Measurements from ENCODE around the gene PRPF19. TPM values are rescaled to one million over a fixed set of nuclear protein-coding genes. Genes with fewer than 3 reads are reported as not detected.
A peak's percentile ranks its signal among the peaks of the same experiment; 100 is the strongest.

The PRPF19 gene
- total RNA-seq, 1 experiment from 2014 or later, result 115 TPM

- Mint-ChIP-seq H3K9me3 (ENCODE audit: unreplicated experiment) (no peaks in the 10 kb centered on the region), H3K4me3 (ENCODE audit: unreplicated experiment) (no peak overlapping the region), H3K36me3 (ENCODE audit: insufficient read depth, unreplicated experiment) (no peaks in the 10 kb centered on the region), H3K4me1 (ENCODE audit: insufficient read depth, unreplicated experiment) (peaks cover 8% of the 10 kb centered on the region), H3K27me3 (ENCODE audit: insufficient read depth, unreplicated experiment) (no peaks in the 10 kb centered on the region), H3K27ac (ENCODE audit: low read depth, unreplicated experiment) (peak overlapping the region; percentile 77)
- POLR2A ChIA-PET, result no interaction called here
- intact Hi-C loops (cut with micrococcal nuclease), result no loop called here
- BruUV-seq (replicated peaks), result no TSS peak
- DNase-seq (ENCODE audit: unreplicated experiment), result no peak
- CTCF ChIA-PET, result interaction anchor here (0.7 to 0.9 kb wide), 3 partner anchors 108 to 235 kb away, joined by 3 read pairs; no protein-coding TSS in a partner anchor
- no peak for TF ChIP-seq CTCF (IDR thresholded peaks at IDR 0.05; ENCODE audit: unreplicated experiment)
Measured at GRCh38 chr11:60952742-60953170, 46.4 kb upstream of the PRPF19 start.

GRCh38 chr11:60951904-60952741, 45.7 kb upstream of the PRPF19 start, which contains the start of gene SLC15A3:
Gene SLC15A3, minus strand, starts transcription at chr11:60952176. Its CDS starts 625 bp downstream, at chr11:60951551.
- H3K27ac Mint-ChIP-seq (ENCODE audit: low read depth, unreplicated experiment), result peak within 1 kb of the TSS; percentile 77
- POLR2A ChIA-PET, result no interaction called here

GRCh38 chr11:60951606-60951903, 45.2 kb upstream of the PRPF19 start:
- peaks cover 1% of the 10 kb centered on the region for H3K27me3 Mint-ChIP-seq (ENCODE audit: insufficient read depth, unreplicated experiment)
- H3K36me3 Mint-ChIP-seq (ENCODE audit: insufficient read depth, unreplicated experiment), result no peaks in the 10 kb centered on the region
- no peak for TF ChIP-seq CTCF (IDR thresholded peaks at IDR 0.05; ENCODE audit: unreplicated experiment)
- POLR2A ChIA-PET, result no interaction called here
- intact Hi-C loops (cut with micrococcal nuclease), result no loop called here
- H3K4me1 Mint-ChIP-seq (ENCODE audit: insufficient read depth, unreplicated experiment), result peaks cover 8% of the 10 kb centered on the region
- no peak overlapping the region for H3K4me3 Mint-ChIP-seq (ENCODE audit: unreplicated experiment)
- no TSS peak for BruUV-seq (replicated peaks)
- DNase-seq (ENCODE audit: unreplicated experiment), result no peak
- CTCF ChIA-PET, result interaction anchor here (0.6 kb wide), 2 partner anchors 8 to 36 kb away, joined by 3 read pairs; no protein-coding TSS in a partner anchor
- no peak overlapping the region for H3K27ac Mint-ChIP-seq (ENCODE audit: low read depth, unreplicated experiment)
- H3K9me3 Mint-ChIP-seq (ENCODE audit: unreplicated experiment), result no peaks in the 10 kb centered on the region

More at GRCh38 chr11:60951904-60952741, 45.7 kb upstream of the PRPF19 start, which contains the start of gene SLC15A3:
- TF ChIP-seq CTCF (IDR thresholded peaks at IDR 0.05; ENCODE audit: unreplicated experiment), result no peak
- H3K36me3 Mint-ChIP-seq (ENCODE audit: insufficient read depth, unreplicated experiment), result no peaks in the 10 kb centered on the region
- CTCF ChIA-PET, result interaction anchor here (0.6 to 0.7 kb wide), 3 partner anchors 7 to 71 kb away, joined by 3 read pairs; no protein-coding TSS in a partner anchor
- intact Hi-C loops (cut with micrococcal nuclease), result no loop called here
- DNase-seq (ENCODE audit: unreplicated experiment), result no peak
- H3K9me3 Mint-ChIP-seq (ENCODE audit: unreplicated experiment), result no peaks in the 10 kb centered on the region
- no peaks in the 10 kb centered on the region for H3K27me3 Mint-ChIP-seq (ENCODE audit: insufficient read depth, unreplicated experiment)
- BruUV-seq (replicated peaks), result no TSS peak
- peak within 1 kb of the TSS; percentile 14 for H3K4me3 Mint-ChIP-seq (ENCODE audit: unreplicated experiment)
- H3K4me1 Mint-ChIP-seq (ENCODE audit: insufficient read depth, unreplicated experiment), result peaks cover 8% of the 10 kb centered on the region

- intact Hi-C loops (cut with micrococcal nuclease), result no loop called here
- TF ChIP-seq CTCF (IDR thresholded peaks at IDR 0.05; ENCODE audit: unreplicated experiment), result no peak
- Mint-ChIP-seq H3K36me3 (ENCODE audit: insufficient read depth, unreplicated experiment) (no peaks in the 10 kb centered on the region), H3K27ac (ENCODE audit: low read depth, unreplicated experiment) (no peak overlapping the region), H3K9me3 (ENCODE audit: unreplicated experiment) (no peaks in the 10 kb centered on the region), H3K4me1 (ENCODE audit: insufficient read depth, unreplicated experiment) (peaks cover 8% of the 10 kb centered on the region), H3K27me3 (ENCODE audit: insufficient read depth, unreplicated experiment) (peaks cover 6% of the 10 kb centered on the region), H3K4me3 (ENCODE audit: unreplicated experiment) (no peak overlapping the region)
- ChIA-PET CTCF (interaction anchor here (0.6 kb wide), 2 partner anchors 9 to 227 kb away, joined by 3 read pairs; no protein-coding TSS in a partner anchor), POLR2A (no interaction called here)
- BruUV-seq (replicated peaks), result no TSS peak
- no peak for DNase-seq (ENCODE audit: unreplicated experiment)
Measured at GRCh38 chr11:60950933-60951605, 44.7 kb upstream of the PRPF19 start.
